ENCODE data around the gene ITIH1. TPM values are rescaled to one million over a fixed set of nuclear protein-coding genes. Genes with fewer than 3 reads are reported as not detected.

The ITIH1 gene
- total and polyA plus RNA-seq, 2 experiments from 2014 or later, result not detected

DNA sequence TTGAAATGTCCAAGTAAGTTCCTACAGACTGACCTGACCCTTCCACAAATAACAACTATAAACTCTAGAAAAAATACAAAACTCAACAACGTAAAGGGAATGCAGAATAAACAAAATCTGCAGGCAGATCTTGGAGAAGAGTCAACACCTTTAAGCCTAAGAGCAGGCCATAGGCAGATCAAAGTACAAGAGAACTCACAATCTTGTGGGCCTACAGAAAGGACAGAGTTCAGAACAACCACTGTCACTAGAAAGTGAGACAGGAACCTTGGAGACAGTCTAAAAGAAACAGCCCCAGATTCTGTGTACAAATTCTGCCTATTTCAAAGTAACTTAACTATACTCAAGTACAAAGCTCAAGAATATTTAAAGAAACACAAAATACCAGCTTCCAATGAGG, 37.7 kb upstream of the ITIH1 start:
- TF ChIP-seq EZH2phosphoT487 (IDR thresholded peaks at IDR 0.05; ENCODE audit: unreplicated experiment) (no peak), EZH2 (IDR thresholded peaks at IDR 0.05; ENCODE audit: low read depth, unreplicated experiment) (no peak)
- TF ChIP-seq, protein P1, sequence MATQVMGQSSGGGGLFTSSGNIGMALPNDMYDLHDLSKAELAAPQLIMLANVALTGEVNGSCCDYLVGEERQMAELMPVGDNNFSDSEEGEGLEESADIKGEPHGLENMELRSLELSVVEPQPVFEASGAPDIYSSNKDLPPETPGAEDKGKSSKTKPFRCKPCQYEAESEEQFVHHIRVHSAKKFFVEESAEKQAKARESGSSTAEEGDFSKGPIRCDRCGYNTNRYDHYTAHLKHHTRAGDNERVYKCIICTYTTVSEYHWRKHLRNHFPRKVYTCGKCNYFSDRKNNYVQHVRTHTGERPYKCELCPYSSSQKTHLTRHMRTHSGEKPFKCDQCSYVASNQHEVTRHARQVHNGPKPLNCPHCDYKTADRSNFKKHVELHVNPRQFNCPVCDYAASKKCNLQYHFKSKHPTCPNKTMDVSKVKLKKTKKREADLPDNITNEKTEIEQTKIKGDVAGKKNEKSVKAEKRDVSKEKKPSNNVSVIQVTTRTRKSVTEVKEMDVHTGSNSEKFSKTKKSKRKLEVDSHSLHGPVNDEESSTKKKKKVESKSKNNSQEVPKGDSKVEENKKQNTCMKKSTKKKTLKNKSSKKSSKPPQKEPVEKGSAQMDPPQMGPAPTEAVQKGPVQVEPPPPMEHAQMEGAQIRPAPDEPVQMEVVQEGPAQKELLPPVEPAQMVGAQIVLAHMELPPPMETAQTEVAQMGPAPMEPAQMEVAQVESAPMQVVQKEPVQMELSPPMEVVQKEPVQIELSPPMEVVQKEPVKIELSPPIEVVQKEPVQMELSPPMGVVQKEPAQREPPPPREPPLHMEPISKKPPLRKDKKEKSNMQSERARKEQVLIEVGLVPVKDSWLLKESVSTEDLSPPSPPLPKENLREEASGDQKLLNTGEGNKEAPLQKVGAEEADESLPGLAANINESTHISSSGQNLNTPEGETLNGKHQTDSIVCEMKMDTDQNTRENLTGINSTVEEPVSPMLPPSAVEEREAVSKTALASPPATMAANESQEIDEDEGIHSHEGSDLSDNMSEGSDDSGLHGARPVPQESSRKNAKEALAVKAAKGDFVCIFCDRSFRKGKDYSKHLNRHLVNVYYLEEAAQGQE (IDR thresholded peaks at IDR 0.05; ENCODE audit: unreplicated experiment), result no peak
- TF ChIP-seq, protein P2, sequence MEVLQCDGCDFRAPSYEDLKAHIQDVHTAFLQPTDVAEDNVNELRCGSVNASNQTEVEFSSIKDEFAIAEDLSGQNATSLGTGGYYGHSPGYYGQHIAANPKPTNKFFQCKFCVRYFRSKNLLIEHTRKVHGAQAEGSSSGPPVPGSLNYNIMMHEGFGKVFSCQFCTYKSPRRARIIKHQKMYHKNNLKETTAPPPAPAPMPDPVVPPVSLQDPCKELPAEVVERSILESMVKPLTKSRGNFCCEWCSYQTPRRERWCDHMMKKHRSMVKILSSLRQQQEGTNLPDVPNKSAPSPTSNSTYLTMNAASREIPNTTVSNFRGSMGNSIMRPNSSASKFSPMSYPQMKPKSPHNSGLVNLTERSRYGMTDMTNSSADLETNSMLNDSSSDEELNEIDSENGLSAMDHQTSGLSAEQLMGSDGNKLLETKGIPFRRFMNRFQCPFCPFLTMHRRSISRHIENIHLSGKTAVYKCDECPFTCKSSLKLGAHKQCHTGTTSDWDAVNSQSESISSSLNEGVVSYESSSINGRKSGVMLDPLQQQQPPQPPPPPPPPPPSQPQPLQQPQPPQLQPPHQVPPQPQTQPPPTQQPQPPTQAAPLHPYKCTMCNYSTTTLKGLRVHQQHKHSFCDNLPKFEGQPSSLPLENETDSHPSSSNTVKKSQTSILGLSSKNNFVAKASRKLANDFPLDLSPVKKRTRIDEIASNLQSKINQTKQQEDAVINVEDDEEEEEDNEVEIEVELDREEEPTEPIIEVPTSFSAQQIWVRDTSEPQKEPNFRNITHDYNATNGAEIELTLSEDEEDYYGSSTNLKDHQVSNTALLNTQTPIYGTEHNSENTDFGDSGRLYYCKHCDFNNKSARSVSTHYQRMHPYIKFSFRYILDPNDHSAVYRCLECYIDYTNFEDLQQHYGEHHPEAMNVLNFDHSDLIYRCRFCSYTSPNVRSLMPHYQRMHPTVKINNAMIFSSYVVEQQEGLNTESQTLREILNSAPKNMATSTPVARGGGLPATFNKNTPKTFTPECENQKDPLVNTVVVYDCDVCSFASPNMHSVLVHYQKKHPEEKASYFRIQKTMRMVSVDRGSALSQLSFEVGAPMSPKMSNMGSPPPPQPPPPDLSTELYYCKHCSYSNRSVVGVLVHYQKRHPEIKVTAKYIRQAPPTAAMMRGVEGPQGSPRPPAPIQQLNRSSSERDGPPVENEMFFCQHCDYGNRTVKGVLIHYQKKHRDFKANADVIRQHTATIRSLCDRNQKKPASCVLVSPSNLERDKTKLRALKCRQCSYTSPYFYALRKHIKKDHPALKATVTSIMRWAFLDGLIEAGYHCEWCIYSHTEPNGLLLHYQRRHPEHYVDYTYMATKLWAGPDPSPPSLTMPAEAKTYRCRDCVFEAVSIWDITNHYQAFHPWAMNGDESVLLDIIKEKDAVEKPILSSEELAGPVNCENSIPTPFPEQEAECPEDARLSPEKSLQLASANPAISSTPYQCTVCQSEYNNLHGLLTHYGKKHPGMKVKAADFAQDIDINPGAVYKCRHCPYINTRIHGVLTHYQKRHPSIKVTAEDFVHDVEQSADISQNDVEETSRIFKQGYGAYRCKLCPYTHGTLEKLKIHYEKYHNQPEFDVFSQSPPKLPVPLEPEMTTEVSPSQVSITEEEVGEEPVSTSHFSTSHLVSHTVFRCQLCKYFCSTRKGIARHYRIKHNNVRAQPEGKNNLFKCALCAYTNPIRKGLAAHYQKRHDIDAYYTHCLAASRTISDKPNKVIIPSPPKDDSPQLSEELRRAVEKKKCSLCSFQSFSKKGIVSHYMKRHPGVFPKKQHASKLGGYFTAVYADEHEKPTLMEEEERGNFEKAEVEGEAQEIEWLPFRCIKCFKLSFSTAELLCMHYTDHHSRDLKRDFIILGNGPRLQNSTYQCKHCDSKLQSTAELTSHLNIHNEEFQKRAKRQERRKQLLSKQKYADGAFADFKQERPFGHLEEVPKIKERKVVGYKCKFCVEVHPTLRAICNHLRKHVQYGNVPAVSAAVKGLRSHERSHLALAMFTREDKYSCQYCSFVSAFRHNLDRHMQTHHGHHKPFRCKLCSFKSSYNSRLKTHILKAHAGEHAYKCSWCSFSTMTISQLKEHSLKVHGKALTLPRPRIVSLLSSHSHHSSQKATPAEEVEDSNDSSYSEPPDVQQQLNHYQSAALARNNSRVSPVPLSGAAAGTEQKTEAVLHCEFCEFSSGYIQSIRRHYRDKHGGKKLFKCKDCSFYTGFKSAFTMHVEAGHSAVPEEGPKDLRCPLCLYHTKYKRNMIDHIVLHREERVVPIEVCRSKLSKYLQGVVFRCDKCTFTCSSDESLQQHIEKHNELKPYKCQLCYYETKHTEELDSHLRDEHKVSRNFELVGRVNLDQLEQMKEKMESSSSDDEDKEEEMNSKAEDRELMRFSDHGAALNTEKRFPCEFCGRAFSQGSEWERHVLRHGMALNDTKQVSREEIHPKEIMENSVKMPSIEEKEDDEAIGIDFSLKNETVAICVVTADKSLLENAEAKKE (CRISPR knock-in tag; IDR thresholded peaks at IDR 0.05), result no peak
- ATAC-seq, result no peak
- peaks cover 80% of the 10 kb centered on the region for H3K36me3 Mint-ChIP-seq (ENCODE audit: low read depth)

More for the DNA sequence above, 37.7 kb upstream of the ITIH1 start:
- no peak for DNase-seq (ENCODE audit: low spot score)
- no peaks in the 10 kb centered on the region for H3F3A ChIP-seq (replicated peaks; ENCODE audit: low read depth)
- Mint-ChIP-seq H3K27ac (no peak overlapping the region), H3K9me3 (no peaks in the 10 kb centered on the region), H3K4me1 (no peaks in the 10 kb centered on the region), H3K27me3 (ENCODE audit: insufficient read depth, low read depth, poor library complexity) (no peaks in the 10 kb centered on the region), H3K4me3 (no peak overlapping the region)
- H3K27ac ChIP-seq (ENCODE audit: low read depth), result no peak overlapping the region
- no peak overlapping the region for H2AFZ ChIP-seq
- H3K4me3 ChIP-seq, result no peak overlapping the region
- no peaks in the 10 kb centered on the region; the same call in 1 of the 2 replicates for H4K20me1 ChIP-seq (replicated peaks; ENCODE audit: insufficient read depth)
- no peaks in the 10 kb centered on the region for H3K9me2 ChIP-seq (ENCODE audit: insufficient read depth)
- no peak overlapping the region for H3K4me2 ChIP-seq
- no peaks in the 10 kb centered on the region for H3K79me2 ChIP-seq (replicated peaks; ENCODE audit: insufficient read depth)
- H3K27me3 ChIP-seq (ENCODE audit: insufficient read depth), result no peaks in the 10 kb centered on the region
- no peaks in the 10 kb centered on the region for H3K4me1 ChIP-seq (ENCODE audit: insufficient read depth)
- H3K36me3 ChIP-seq (ENCODE audit: insufficient read depth), result peaks cover 56% of the 10 kb centered on the region
